T-helper 1 cell treated with Interleukin-12 subunit alpha and Interleukin-12 subunit beta and Interleukin-4 antibody, amounts not matched to agents 30 μg/mL and 1 μg/mL, for 36 hours (primary cell): Measurements from ENCODE around the gene NTN1.

ENCODE experiments used
- H3K27ac Mint-ChIP-seq: one replicate; pipeline ENCODE4 v1.8.0; 2021; ENCODE audit warnings: mild to moderate bottlenecking, mixed read lengths
- H3K27me3 Mint-ChIP-seq: one replicate; pipeline ENCODE4 v1.8.0; 2021; ENCODE audit warnings: low read depth, mixed read lengths
- H3K36me3 Mint-ChIP-seq: one replicate; pipeline ENCODE4 v1.8.0; 2021; ENCODE audit warnings: low read depth, mixed read lengths
- H3K4me1 Mint-ChIP-seq: one replicate; pipeline ENCODE4 v1.8.0; 2021; ENCODE audit warnings: low read depth, mixed read lengths
- H3K4me3 Mint-ChIP-seq: one replicate; pipeline ENCODE4 v1.8.0; 2021; ENCODE audit warnings: mild to moderate bottlenecking, moderate library complexity, mixed read lengths
- H3K9me3 Mint-ChIP-seq: one replicate; pipeline ENCODE4 v1.8.0; 2021; ENCODE audit warnings: mixed read lengths

Gene NTN1

GRCh38 chr17:9195961-9196670 is 174.8 kb downstream of the NTN1 start:
- Mint-ChIP-seq H3K27ac (no peak overlapping the region), H3K4me1 (no peaks in the 10 kb centered on the region), H3K36me3 (no peaks in the 10 kb centered on the region), H3K27me3 (no peaks in the 10 kb centered on the region), H3K9me3 (no peaks in the 10 kb centered on the region), H3K4me3 (no peak overlapping the region)

- no peaks in the 10 kb centered on the region for H3K27me3 Mint-ChIP-seq
- no peak overlapping the region for H3K27ac Mint-ChIP-seq
- no peaks in the 10 kb centered on the region for H3K36me3 Mint-ChIP-seq
- H3K9me3 Mint-ChIP-seq = no peaks in the 10 kb centered on the region
- H3K4me3 Mint-ChIP-seq = no peak overlapping the region
- no peaks in the 10 kb centered on the region for H3K4me1 Mint-ChIP-seq
Observed at GRCh38 chr17:9199571-9200551, 178.6 kb downstream of the NTN1 start.

GRCh38 chr17:9200699-9201359 is 179.5 kb downstream of the NTN1 start:
- no peak overlapping the region for H3K27ac Mint-ChIP-seq
- H3K4me3 Mint-ChIP-seq = no peak overlapping the region

GRCh38 chr17:9202532-9202931 is 181.2 kb downstream of the NTN1 start:
- Mint-ChIP-seq H3K4me3 (no peak overlapping the region), H3K4me1 (no peaks in the 10 kb centered on the region), H3K9me3 (no peaks in the 10 kb centered on the region), H3K36me3 (no peaks in the 10 kb centered on the region), H3K27me3 (no peaks in the 10 kb centered on the region), H3K27ac (no peak overlapping the region)

More at GRCh38 chr17:9200699-9201359, 179.5 kb downstream of the NTN1 start:
- no peaks in the 10 kb centered on the region for H3K27me3 Mint-ChIP-seq
- no peaks in the 10 kb centered on the region for H3K4me1 Mint-ChIP-seq
- no peaks in the 10 kb centered on the region for H3K9me3 Mint-ChIP-seq
- no peaks in the 10 kb centered on the region for H3K36me3 Mint-ChIP-seq

- H3K4me1 Mint-ChIP-seq = no peaks in the 10 kb centered on the region
- H3K27ac Mint-ChIP-seq = no peak overlapping the region
- no peaks in the 10 kb centered on the region for H3K36me3 Mint-ChIP-seq
Observed at GRCh38 chr17:9203771-9204425, 182.6 kb downstream of the NTN1 start.

GRCh38 chr17:9204637-9205329 is 183.5 kb downstream of the NTN1 start:
- no peak overlapping the region for H3K27ac Mint-ChIP-seq
- H3K9me3 Mint-ChIP-seq = no peaks in the 10 kb centered on the region
- H3K4me1 Mint-ChIP-seq = no peaks in the 10 kb centered on the region
- H3K36me3 Mint-ChIP-seq = no peaks in the 10 kb centered on the region
- H3K4me3 Mint-ChIP-seq = no peak overlapping the region
- no peaks in the 10 kb centered on the region for H3K27me3 Mint-ChIP-seq

More at GRCh38 chr17:9203771-9204425, 182.6 kb downstream of the NTN1 start:
- Mint-ChIP-seq H3K27me3 (no peaks in the 10 kb centered on the region), H3K4me3 (no peak overlapping the region), H3K9me3 (no peaks in the 10 kb centered on the region)

GRCh38 chr17:9205520-9206409 is 184.5 kb downstream of the NTN1 start:
- Mint-ChIP-seq H3K27ac (no peak overlapping the region), H3K4me3 (no peak overlapping the region), H3K36me3 (no peaks in the 10 kb centered on the region), H3K9me3 (no peaks in the 10 kb centered on the region), H3K27me3 (no peaks in the 10 kb centered on the region), H3K4me1 (no peaks in the 10 kb centered on the region)

GRCh38 chr17:9206410-9206703 is 185.0 kb downstream of the NTN1 start:
- H3K9me3 Mint-ChIP-seq = no peaks in the 10 kb centered on the region
- no peaks in the 10 kb centered on the region for H3K36me3 Mint-ChIP-seq
- no peaks in the 10 kb centered on the region for H3K4me1 Mint-ChIP-seq
- no peak overlapping the region for H3K4me3 Mint-ChIP-seq
- H3K27me3 Mint-ChIP-seq = no peaks in the 10 kb centered on the region
- H3K27ac Mint-ChIP-seq = no peak overlapping the region

GRCh38 chr17:9206741-9207332 is 185.5 kb downstream of the NTN1 start:
- no peaks in the 10 kb centered on the region for H3K36me3 Mint-ChIP-seq
- no peaks in the 10 kb centered on the region for H3K27me3 Mint-ChIP-seq
- H3K9me3 Mint-ChIP-seq = no peaks in the 10 kb centered on the region
- no peak overlapping the region for H3K27ac Mint-ChIP-seq
- no peak overlapping the region for H3K4me3 Mint-ChIP-seq
- no peaks in the 10 kb centered on the region for H3K4me1 Mint-ChIP-seq

GRCh38 chr17:9208381-9209105 is 187.2 kb downstream of the NTN1 start:
- Mint-ChIP-seq H3K27ac (no peak overlapping the region), H3K9me3 (peaks cover under 1% of the 10 kb centered on the region), H3K4me3 (no peak overlapping the region), H3K4me1 (no peaks in the 10 kb centered on the region), H3K27me3 (no peaks in the 10 kb centered on the region), H3K36me3 (no peaks in the 10 kb centered on the region)

GRCh38 chr17:9209347-9209746 is 188.0 kb downstream of the NTN1 start:
- no peaks in the 10 kb centered on the region for H3K4me1 Mint-ChIP-seq
- H3K27me3 Mint-ChIP-seq = no peaks in the 10 kb centered on the region
- no peak overlapping the region for H3K27ac Mint-ChIP-seq
- H3K4me3 Mint-ChIP-seq = no peak overlapping the region
- H3K9me3 Mint-ChIP-seq = peaks cover 5% of the 10 kb centered on the region
- H3K36me3 Mint-ChIP-seq = no peaks in the 10 kb centered on the region

GRCh38 chr17:9209781-9210370 is 188.6 kb downstream of the NTN1 start:
- Mint-ChIP-seq H3K36me3 (no peaks in the 10 kb centered on the region), H3K27me3 (no peaks in the 10 kb centered on the region), H3K4me3 (no peak overlapping the region), H3K4me1 (no peaks in the 10 kb centered on the region), H3K27ac (no peak overlapping the region), H3K9me3 (peaks cover 7% of the 10 kb centered on the region)
